ENCODE results near the gene GOLGA8J. TPM values are rescaled to one million over a fixed set of nuclear protein-coding genes. Genes with fewer than 3 reads are reported as not detected.
"Not testable (repeated sequence)": the region's sequence is repeated elsewhere in the genome, so short reads cannot be mapped to it uniquely, and the experiment has no call there.

The GOLGA8J gene
- total RNA-seq, 1 donor from 2014 or later, result not detected

DNA sequence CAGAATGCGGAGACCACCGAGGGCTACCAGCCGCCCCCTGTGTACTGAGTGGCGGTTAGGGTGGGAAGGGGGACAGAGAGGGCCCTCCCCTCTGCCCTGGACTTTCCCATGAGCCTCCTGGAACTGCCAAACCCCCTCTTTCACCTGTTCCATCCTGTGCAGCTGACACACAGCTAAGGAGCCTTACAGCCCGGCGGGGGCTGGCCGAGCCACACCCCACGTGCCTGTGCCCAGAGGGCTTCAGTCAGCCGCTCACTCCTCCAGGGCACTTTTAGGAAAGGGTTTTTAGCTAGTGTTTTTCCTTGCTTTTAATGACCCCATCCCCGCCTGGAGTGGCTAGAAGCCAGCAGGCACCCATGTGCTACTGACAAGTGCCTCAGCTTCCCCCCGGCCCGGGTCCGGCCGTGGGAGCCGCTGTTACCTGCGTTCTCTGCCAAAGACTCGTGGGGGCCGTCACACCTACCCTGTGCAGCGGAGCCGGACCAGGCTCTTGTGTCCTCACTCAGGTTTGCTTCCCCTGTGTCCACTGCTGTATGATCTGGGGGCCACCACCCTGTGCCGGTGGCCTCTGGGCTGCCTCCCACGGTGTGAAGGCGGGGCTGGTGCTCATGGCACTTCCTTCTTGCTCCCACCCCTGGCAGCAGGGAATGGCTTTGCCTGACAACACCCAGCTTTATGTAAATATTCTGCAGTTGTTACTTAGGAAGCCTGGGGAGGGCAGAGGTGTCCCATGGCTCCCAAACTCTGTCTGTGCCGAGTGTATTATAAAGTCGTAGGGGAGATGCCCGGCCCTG is 37.3 kb upstream of the GOLGA8J start:
- TF ChIP-seq CTCF (IDR thresholded peaks at IDR 0.05), result peak; percentile 22
- H3K4me1 Mint-ChIP-seq (ENCODE audit: unreplicated experiment), result peaks cover 13% of the 10 kb centered on the region
- not testable (repeated sequence) for H3K4me3 Mint-ChIP-seq (ENCODE audit: unreplicated experiment); H3K27ac Mint-ChIP-seq (ENCODE audit: unreplicated experiment); H3K9me3 Mint-ChIP-seq (ENCODE audit: unreplicated experiment); H3K36me3 Mint-ChIP-seq (ENCODE audit: unreplicated experiment); DNase-seq (ENCODE audit: extremely low spot score, unreplicated experiment)
- H3K27me3 Mint-ChIP-seq (ENCODE audit: unreplicated experiment), result peaks cover 14% of the 10 kb centered on the region

GRCh38 chr15:30046430-30046829 is 36.3 kb upstream of the GOLGA8J start:
- Mint-ChIP-seq H3K27ac (ENCODE audit: unreplicated experiment) (no peak overlapping the region), H3K4me1 (ENCODE audit: unreplicated experiment) (peaks cover 13% of the 10 kb centered on the region), H3K36me3 (ENCODE audit: unreplicated experiment) (no peaks in the 10 kb centered on the region), H3K27me3 (ENCODE audit: unreplicated experiment) (peaks cover 14% of the 10 kb centered on the region), H3K4me3 (ENCODE audit: unreplicated experiment) (no peak overlapping the region), H3K9me3 (ENCODE audit: unreplicated experiment) (no peaks in the 10 kb centered on the region)
- DNase-seq (ENCODE audit: extremely low spot score, unreplicated experiment), result no peak
- TF ChIP-seq CTCF (IDR thresholded peaks at IDR 0.05), result no peak

DNA sequence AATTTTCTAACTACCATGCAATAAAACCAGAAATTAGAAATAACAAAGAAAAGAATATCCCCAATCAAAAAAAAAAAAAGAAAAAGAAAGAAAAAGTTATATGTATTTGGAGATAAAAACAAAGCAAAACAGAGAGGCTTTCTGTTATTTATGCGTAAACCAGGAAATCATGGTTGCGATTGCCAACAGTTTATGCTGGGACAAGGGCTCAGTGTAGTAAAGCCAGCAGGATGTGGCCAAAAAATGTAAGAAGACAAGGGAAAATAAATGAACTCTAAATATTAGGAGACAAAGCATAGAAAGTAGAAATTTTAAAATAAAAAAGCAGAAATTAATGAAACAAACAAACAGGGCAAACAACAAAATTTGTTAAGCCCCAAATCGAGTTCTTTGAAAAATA is 27.2 kb upstream of the GOLGA8J start:
- DNase-seq (ENCODE audit: extremely low spot score, unreplicated experiment), result no peak
- H3K9me3 Mint-ChIP-seq (ENCODE audit: unreplicated experiment), result peaks cover 8% of the 10 kb centered on the region
- no peaks in the 10 kb centered on the region for H3K36me3 Mint-ChIP-seq (ENCODE audit: unreplicated experiment)
- peaks cover 30% of the 10 kb centered on the region for H3K27me3 Mint-ChIP-seq (ENCODE audit: unreplicated experiment)
- no peak for TF ChIP-seq CTCF (IDR thresholded peaks at IDR 0.05)
- H3K27ac Mint-ChIP-seq (ENCODE audit: unreplicated experiment), result no peak overlapping the region
- no peak overlapping the region for H3K4me3 Mint-ChIP-seq (ENCODE audit: unreplicated experiment)
- H3K4me1 Mint-ChIP-seq (ENCODE audit: unreplicated experiment), result no peaks in the 10 kb centered on the region

GRCh38 chr15:30056166-30056565 is 26.6 kb upstream of the GOLGA8J start:
- Mint-ChIP-seq H3K4me3 (ENCODE audit: unreplicated experiment) (no peak overlapping the region), H3K4me1 (ENCODE audit: unreplicated experiment) (no peaks in the 10 kb centered on the region), H3K27me3 (ENCODE audit: unreplicated experiment) (peaks cover 33% of the 10 kb centered on the region), H3K9me3 (ENCODE audit: unreplicated experiment) (peaks cover 8% of the 10 kb centered on the region), H3K36me3 (ENCODE audit: unreplicated experiment) (no peaks in the 10 kb centered on the region), H3K27ac (ENCODE audit: unreplicated experiment) (no peak overlapping the region)
- no peak for DNase-seq (ENCODE audit: extremely low spot score, unreplicated experiment)
- TF ChIP-seq CTCF (IDR thresholded peaks at IDR 0.05), result no peak

DNA sequence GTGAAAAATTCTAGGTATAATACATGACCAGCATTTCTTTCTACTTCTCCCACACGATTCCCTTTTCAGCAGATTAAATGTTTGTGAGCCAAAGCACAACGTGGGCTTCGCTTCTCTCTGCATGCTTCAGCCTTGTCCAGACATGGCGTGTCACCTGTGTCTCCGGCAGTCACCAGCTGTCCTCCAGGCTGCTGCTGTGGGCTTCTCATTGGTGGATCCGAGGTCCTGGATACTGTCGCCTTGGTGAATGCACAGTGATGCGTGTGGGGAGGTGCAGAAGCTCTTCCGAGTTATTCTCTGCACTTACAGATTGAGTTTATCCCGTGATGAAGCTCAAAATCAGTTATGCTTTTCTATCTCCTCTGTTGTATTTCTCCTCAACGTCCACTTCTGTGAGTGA is 23.0 kb upstream of the GOLGA8J start:
- Mint-ChIP-seq H3K36me3 (ENCODE audit: unreplicated experiment) (no peaks in the 10 kb centered on the region), H3K4me1 (ENCODE audit: unreplicated experiment) (peaks cover 19% of the 10 kb centered on the region), H3K4me3 (ENCODE audit: unreplicated experiment) (no peak overlapping the region), H3K27me3 (ENCODE audit: unreplicated experiment) (peaks cover 28% of the 10 kb centered on the region), H3K27ac (ENCODE audit: unreplicated experiment) (no peak overlapping the region), H3K9me3 (ENCODE audit: unreplicated experiment) (no peaks in the 10 kb centered on the region)
- TF ChIP-seq CTCF (IDR thresholded peaks at IDR 0.05), result no peak
- DNase-seq (ENCODE audit: extremely low spot score, unreplicated experiment), result no peak
